ENCODE data around the gene DHRS7C. TPM values are rescaled to one million over a fixed set of nuclear protein-coding genes. Genes with fewer than 3 reads are reported as not detected.

DHRS7C gene
- total RNA-seq, 4 donors from 2014 or later: not detected

- 53% methylated on average over 9 of the region's 9 CpGs for WGBS
- no peaks in the 10 kb centered on the region for H3K36me3 ChIP-seq
- no peaks in the 10 kb centered on the region for H3K4me1 ChIP-seq
- H3K27ac ChIP-seq: no peak overlapping the region
- no peaks in the 10 kb centered on the region for H3K9me3 ChIP-seq
- TF ChIP-seq EP300 (IDR thresholded peaks at IDR 0.05) (no peak), POLR2AphosphoS5 (IDR thresholded peaks at IDR 0.05) (no peak), POLR2A (IDR thresholded peaks at IDR 0.05) (no peak), CTCF (IDR thresholded peaks at IDR 0.05) (no peak)
- H3K4me3 ChIP-seq: no peak overlapping the region
- no peak for DNase-seq (ENCODE audit: low spot score in 2 of 2)
- peaks cover 11% of the 10 kb centered on the region for H3K27me3 ChIP-seq
Measured at GRCh38 chr17:9750524-9750923, 40.9 kb downstream of the DHRS7C start.

- 63% methylated on average over 11 of the region's 11 CpGs for WGBS
- Histone ChIP-seq H3K4me1 (no peaks in the 10 kb centered on the region), H3K27me3 (no peaks in the 10 kb centered on the region), H3K36me3 (no peaks in the 10 kb centered on the region), H3K27ac (no peak overlapping the region), H3K4me3 (no peak overlapping the region), H3K9me3 (no peaks in the 10 kb centered on the region)
- TF ChIP-seq EP300 (IDR thresholded peaks at IDR 0.05) (no peak), CTCF (IDR thresholded peaks at IDR 0.05) (no peak), POLR2A (IDR thresholded peaks at IDR 0.05) (no peak), POLR2AphosphoS5 (IDR thresholded peaks at IDR 0.05) (no peak)
- no peak for DNase-seq (ENCODE audit: low spot score in 2 of 2)
Measured at GRCh38 chr17:9729735-9730420, 61.5 kb downstream of the DHRS7C start.

GRCh38 chr17:9729034-9729650 is 62.2 kb downstream of the DHRS7C start:
- no peaks in the 10 kb centered on the region for H3K27me3 ChIP-seq
- DNase-seq (ENCODE audit: low spot score in 2 of 2): no peak
- 0% methylated on average over 2 of the region's 2 CpGs for WGBS

GRCh38 chr17:9728564-9728963 is 62.8 kb downstream of the DHRS7C start:
- no peaks in the 10 kb centered on the region for H3K27me3 ChIP-seq
- DNase-seq (ENCODE audit: low spot score in 2 of 2): no peak
- no peaks in the 10 kb centered on the region for H3K36me3 ChIP-seq
- H3K4me3 ChIP-seq: no peak overlapping the region
- no peak overlapping the region for H3K27ac ChIP-seq
- no peaks in the 10 kb centered on the region for H3K4me1 ChIP-seq
- WGBS: 76% methylated on average over 7 of the region's 12 CpGs
- TF ChIP-seq EP300 (IDR thresholded peaks at IDR 0.05) (no peak), POLR2AphosphoS5 (IDR thresholded peaks at IDR 0.05) (no peak), POLR2A (IDR thresholded peaks at IDR 0.05) (no peak), CTCF (IDR thresholded peaks at IDR 0.05) (no peak)
- H3K9me3 ChIP-seq: no peaks in the 10 kb centered on the region

More at GRCh38 chr17:9729034-9729650, 62.2 kb downstream of the DHRS7C start:
- Histone ChIP-seq H3K4me3 (no peak overlapping the region), H3K27ac (no peak overlapping the region), H3K4me1 (no peaks in the 10 kb centered on the region), H3K36me3 (no peaks in the 10 kb centered on the region), H3K9me3 (no peaks in the 10 kb centered on the region)
- TF ChIP-seq POLR2A (IDR thresholded peaks at IDR 0.05) (no peak), CTCF (IDR thresholded peaks at IDR 0.05) (peak; percentile 86 to 96)

GRCh38 chr17:9728005-9728404 is 63.4 kb downstream of the DHRS7C start:
- no peaks in the 10 kb centered on the region for H3K36me3 ChIP-seq
- H3K9me3 ChIP-seq: no peaks in the 10 kb centered on the region
- TF ChIP-seq POLR2AphosphoS5 (IDR thresholded peaks at IDR 0.05): no peak
- TF ChIP-seq POLR2A (IDR thresholded peaks at IDR 0.05): no peak
- no peak for TF ChIP-seq CTCF (IDR thresholded peaks at IDR 0.05)
- TF ChIP-seq EP300 (IDR thresholded peaks at IDR 0.05): no peak
- H3K4me3 ChIP-seq: no peak overlapping the region
- WGBS: 93% methylated on average over 17 of the region's 18 CpGs
- no peak for DNase-seq (ENCODE audit: low spot score in 2 of 2)
- no peaks in the 10 kb centered on the region for H3K27me3 ChIP-seq
- H3K4me1 ChIP-seq: no peaks in the 10 kb centered on the region
- no peak overlapping the region for H3K27ac ChIP-seq
